ENCODE results near the gene LRP8.

DNA sequence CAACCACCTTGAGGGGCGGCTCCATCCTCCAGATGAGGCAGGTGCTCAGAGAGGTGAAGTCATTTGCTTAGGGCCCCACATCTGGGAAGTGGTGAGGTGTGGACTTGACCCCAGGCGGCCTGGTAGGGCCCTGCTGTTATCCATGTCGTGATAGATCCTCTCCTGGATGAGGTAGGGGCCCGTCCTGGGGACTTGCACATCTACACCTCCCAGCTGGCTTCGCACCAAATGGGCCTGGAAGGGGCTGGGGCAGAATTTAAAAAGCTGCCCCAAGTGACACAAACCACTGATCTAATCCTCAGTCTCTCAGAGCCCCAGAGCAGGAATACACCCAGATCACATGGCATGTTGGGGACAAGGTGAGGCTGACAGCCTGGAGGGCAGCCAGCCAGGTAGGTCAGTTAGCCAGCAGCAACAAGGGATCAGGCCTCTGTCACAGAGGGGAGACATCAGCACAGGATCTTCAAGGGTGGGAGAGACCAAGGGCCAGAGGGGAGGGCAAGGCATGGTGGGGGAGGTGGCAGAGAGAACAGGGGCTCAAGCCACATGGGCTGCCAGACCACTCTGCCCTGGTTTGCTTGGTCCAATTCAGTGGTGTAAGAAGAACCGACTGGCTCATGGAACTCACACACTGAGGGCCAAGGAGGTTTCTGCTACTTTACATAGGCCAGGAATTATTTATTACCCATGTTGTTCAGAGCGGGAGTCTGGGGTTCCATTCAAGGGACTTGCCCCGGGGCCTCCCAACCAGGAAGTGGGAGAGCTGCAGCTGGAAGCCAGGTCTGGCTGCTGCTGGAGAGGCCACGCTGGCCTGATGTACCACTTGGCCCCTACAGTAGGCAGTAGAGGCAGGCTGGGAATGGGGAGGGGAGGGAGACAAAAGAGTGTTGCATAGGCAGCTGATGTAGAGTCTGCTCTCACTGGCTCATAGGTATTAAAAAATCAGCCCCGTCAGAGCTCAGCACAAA, 12.1 kb downstream of the LRP8 start:
- TF ChIP-seq POLR2A (IDR thresholded peaks at IDR 0.05; ENCODE audit: low read depth, low read length): no peak
- TF ChIP-seq MAZ (IDR thresholded peaks at IDR 0.05; ENCODE audit: borderline replicate concordance, low read depth, low read length): no peak
- TF ChIP-seq, protein P1, sequence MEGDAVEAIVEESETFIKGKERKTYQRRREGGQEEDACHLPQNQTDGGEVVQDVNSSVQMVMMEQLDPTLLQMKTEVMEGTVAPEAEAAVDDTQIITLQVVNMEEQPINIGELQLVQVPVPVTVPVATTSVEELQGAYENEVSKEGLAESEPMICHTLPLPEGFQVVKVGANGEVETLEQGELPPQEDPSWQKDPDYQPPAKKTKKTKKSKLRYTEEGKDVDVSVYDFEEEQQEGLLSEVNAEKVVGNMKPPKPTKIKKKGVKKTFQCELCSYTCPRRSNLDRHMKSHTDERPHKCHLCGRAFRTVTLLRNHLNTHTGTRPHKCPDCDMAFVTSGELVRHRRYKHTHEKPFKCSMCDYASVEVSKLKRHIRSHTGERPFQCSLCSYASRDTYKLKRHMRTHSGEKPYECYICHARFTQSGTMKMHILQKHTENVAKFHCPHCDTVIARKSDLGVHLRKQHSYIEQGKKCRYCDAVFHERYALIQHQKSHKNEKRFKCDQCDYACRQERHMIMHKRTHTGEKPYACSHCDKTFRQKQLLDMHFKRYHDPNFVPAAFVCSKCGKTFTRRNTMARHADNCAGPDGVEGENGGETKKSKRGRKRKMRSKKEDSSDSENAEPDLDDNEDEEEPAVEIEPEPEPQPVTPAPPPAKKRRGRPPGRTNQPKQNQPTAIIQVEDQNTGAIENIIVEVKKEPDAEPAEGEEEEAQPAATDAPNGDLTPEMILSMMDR (conservative IDR thresholded peaks at IDR 0.05; ENCODE audit: low read depth, low read length): no peak; the same call in 1 of the 2 replicates
- no peak for TF ChIP-seq BHLHE40 (IDR thresholded peaks at IDR 0.05; ENCODE audit: low read depth, low read length)
- no peak for TF ChIP-seq CEBPB (IDR thresholded peaks at IDR 0.05; ENCODE audit: low read depth, low read length)
- TF ChIP-seq RCOR1 (IDR thresholded peaks at IDR 0.05; ENCODE audit: insufficient replicate concordance, low read length): no peak
- TF ChIP-seq RFX5 (IDR thresholded peaks at IDR 0.05; ENCODE audit: low read depth, low read length): no peak
- no peak for TF ChIP-seq SMC3 (IDR thresholded peaks at IDR 0.05; ENCODE audit: low read depth, low read length)
- TF ChIP-seq, protein P2, sequence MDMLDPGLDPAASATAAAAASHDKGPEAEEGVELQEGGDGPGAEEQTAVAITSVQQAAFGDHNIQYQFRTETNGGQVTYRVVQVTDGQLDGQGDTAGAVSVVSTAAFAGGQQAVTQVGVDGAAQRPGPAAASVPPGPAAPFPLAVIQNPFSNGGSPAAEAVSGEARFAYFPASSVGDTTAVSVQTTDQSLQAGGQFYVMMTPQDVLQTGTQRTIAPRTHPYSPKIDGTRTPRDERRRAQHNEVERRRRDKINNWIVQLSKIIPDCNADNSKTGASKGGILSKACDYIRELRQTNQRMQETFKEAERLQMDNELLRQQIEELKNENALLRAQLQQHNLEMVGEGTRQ (IDR thresholded peaks at IDR 0.05; ENCODE audit: low read depth, low read length): no peak
- TF ChIP-seq RAD21 (IDR thresholded peaks at IDR 0.05; ENCODE audit: low read length): no peak
- TF ChIP-seq, protein P3, sequence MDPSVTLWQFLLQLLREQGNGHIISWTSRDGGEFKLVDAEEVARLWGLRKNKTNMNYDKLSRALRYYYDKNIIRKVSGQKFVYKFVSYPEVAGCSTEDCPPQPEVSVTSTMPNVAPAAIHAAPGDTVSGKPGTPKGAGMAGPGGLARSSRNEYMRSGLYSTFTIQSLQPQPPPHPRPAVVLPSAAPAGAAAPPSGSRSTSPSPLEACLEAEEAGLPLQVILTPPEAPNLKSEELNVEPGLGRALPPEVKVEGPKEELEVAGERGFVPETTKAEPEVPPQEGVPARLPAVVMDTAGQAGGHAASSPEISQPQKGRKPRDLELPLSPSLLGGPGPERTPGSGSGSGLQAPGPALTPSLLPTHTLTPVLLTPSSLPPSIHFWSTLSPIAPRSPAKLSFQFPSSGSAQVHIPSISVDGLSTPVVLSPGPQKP (IDR thresholded peaks at IDR 0.05; ENCODE audit: borderline replicate concordance, low read depth, low read length): no peak

Data from IMR-90 (cell line).